Endothelial cell of umbilical vein (primary cell): ENCODE measurements around the gene VAV3. TPM values are rescaled to one million over a fixed set of nuclear protein-coding genes. Genes with fewer than 3 reads are reported as not detected.

ENCODE experiments used
- BruUV-seq: library from RNA; stranded (reverse); fragments of 400-500 nt; replicated peaks from 2 replicates; lab custom pipeline; 2021; lab: Mats Ljungman, UMichigan
- CTCF ChIA-PET: fragments of 300-600, 350-600 bp; sonication (Branson Sonifier 250); formaldehyde crosslinking; loops from one replicate; lab custom pipeline; 2021; ENCODE audit warnings: antibody characterized with exemption, inconsistent platforms; lab: Charles Lee
- POLR2A ChIA-PET: fragments of 300-600, 350-600 bp; sonication (Branson Sonifier 250); formaldehyde crosslinking; loops from one replicate; lab custom pipeline; 2021; ENCODE audit warnings: antibody characterized with exemption, inconsistent platforms; lab: Charles Lee
- DNase-seq: peaks from one replicate; pipeline ENCODE4 v3.0.0-alpha.2; 2011; ENCODE audit warnings: low read depth, low spot score
- FAIRE-seq: peaks from 2 replicates; lab custom pipeline; 2011; peaks lifted over from hg19 to GRCh38; lab: Jason Lieb, UNC
- H2AFZ ChIP-seq: 2 replicates; pipeline ENCODE4 v1.6.0; 2012; ENCODE audit warnings: low read depth, low read length, control low read depth, inconsistent platforms
- H3K27ac ChIP-seq: 2 replicates; pipeline ENCODE4 v1.5.1; 2011; ENCODE audit warnings: low read depth, mild to moderate bottlenecking, control low read depth, low read length, moderate library complexity; ENCODE audit not compliant: insufficient read depth
- H3K27me3 ChIP-seq, 2 experiments: 2 replicates each; pipeline versions ENCODE4 v1.6.0 to v1.6.1; 2011; ENCODE audit warnings: low read length in 2 of 2, mixed read lengths in 1 of 2; ENCODE audit not compliant: control insufficient read depth in 2 of 2, insufficient read depth in 2 of 2
- H3K36me3 ChIP-seq, 2 experiments: 2 replicates in 1 of 2; 3 replicates in 1 of 2; pipeline ENCODE4 v1.5.1; 2011; ENCODE audit warnings: low read length in 2 of 2, mild to moderate bottlenecking in 1 of 2, moderate library complexity in 1 of 2; ENCODE audit not compliant: control insufficient read depth in 2 of 2, insufficient read depth in 2 of 2; ENCODE audit errors: extremely low read depth in 1 of 2
- H3K4me1 ChIP-seq: 3 replicates; pipeline ENCODE4 v1.5.1; 2011; ENCODE audit warnings: mild to moderate bottlenecking, low read length; ENCODE audit not compliant: control insufficient read depth, insufficient read depth; ENCODE audit errors: extremely low read depth
- H3K4me2 ChIP-seq: 2 replicates; pipeline ENCODE4 v1.6.1; 2011; ENCODE audit warnings: low read length, control low read depth, mixed read lengths; ENCODE audit not compliant: insufficient read depth
- H3K4me3 ChIP-seq, 3 experiments: fragments of 200-600 bp in 1 of 3; sonication (generic), shearing (Covaris generic) in 1 of 3; replicated peaks in 1 of 3; 2 replicates each; pipeline ENCODE4 v1.5.1; 2011 to 2016; ENCODE audit warnings: control low read depth in 3 of 3, low read length in 3 of 3, mild to moderate bottlenecking in 2 of 3, inconsistent platforms in 1 of 3, low read depth in 1 of 3, moderate library complexity in 1 of 3; ENCODE audit not compliant: insufficient read depth in 1 of 3
- H3K79me2 ChIP-seq: 2 replicates; pipeline ENCODE4 v1.6.0; 2012; ENCODE audit warnings: low read length, inconsistent platforms; ENCODE audit not compliant: control insufficient read depth, insufficient read depth
- H3K9ac ChIP-seq: replicated peaks from 2 replicates; pipeline ENCODE3; 2011; ENCODE audit warnings: low read length, control low read depth; ENCODE audit not compliant: insufficient read depth; ENCODE audit errors: extremely low read depth
- H3K9me1 ChIP-seq: replicated peaks from 3 replicates; pipeline ENCODE4 v1.6.0; 2011; ENCODE audit warnings: mild to moderate bottlenecking, low read length; ENCODE audit not compliant: control insufficient read depth, insufficient read depth; ENCODE audit errors: extremely low read depth
- H3K9me3 ChIP-seq: replicated peaks from 2 replicates; pipeline ENCODE4 v1.5.1; 2012; ENCODE audit warnings: low read length, inconsistent platforms; ENCODE audit not compliant: control insufficient read depth, insufficient read depth
- H4K20me1 ChIP-seq: replicated peaks from 2 replicates; pipeline ENCODE3; 2011; ENCODE audit warnings: mild to moderate bottlenecking, low read length; ENCODE audit not compliant: control insufficient read depth, insufficient read depth; ENCODE audit errors: extremely low read depth
- EZH2 ChIP-seq: IDR thresholded peaks from 2 replicates; pipeline ENCODE4 v1.6.1; 2012; ENCODE audit warnings: borderline replicate concordance, low read depth, mild to moderate bottlenecking, moderate library complexity, low read length, inconsistent platforms; ENCODE audit not compliant: severe bottlenecking
- FOS ChIP-seq: IDR thresholded peaks from 2 replicates; pipeline ENCODE4 v1.6.1; 2011; ENCODE audit warnings: mild to moderate bottlenecking, low read length, moderate library complexity, borderline replicate concordance; ENCODE audit not compliant: insufficient read depth
- GATA2 ChIP-seq: IDR thresholded peaks from 2 replicates; pipeline ENCODE4 v1.7.0; 2011; ENCODE audit warnings: low read depth, mild to moderate bottlenecking, moderate library complexity, mixed read lengths, low read length; ENCODE audit not compliant: insufficient read length, insufficient read depth
- JUN ChIP-seq: IDR thresholded peaks from 2 replicates; pipeline ENCODE4 v1.6.1; 2011; ENCODE audit warnings: borderline replicate concordance, low read depth; ENCODE audit not compliant: insufficient read length, insufficient read depth
- MYC ChIP-seq: IDR thresholded peaks from one replicate; pipeline ENCODE4 v1.6.1; 2011; ENCODE audit warnings: mild to moderate bottlenecking, low read depth, low read length
- POLR2A ChIP-seq: IDR thresholded peaks from 2 replicates; pipeline ENCODE4 v1.6.1; 2012; ENCODE audit warnings: low read depth, mild to moderate bottlenecking, control low read depth, low read length
- POLR2AphosphoS5 ChIP-seq: IDR thresholded peaks from 2 replicates; pipeline ENCODE4 v1.6.1; 2012; ENCODE audit warnings: low read depth, mild to moderate bottlenecking, control low read depth, low read length, moderate library complexity; ENCODE audit not compliant: insufficient read depth
- dilution Hi-C: fragments of 300-500 bp; cut with MboI; formaldehyde crosslinking; loops from one replicate; pipeline ENCODE4 v1.15.0; 2019; ENCODE audit warnings: low sequenced_read_pairs; ENCODE audit not compliant: extremely low pct_ligation_motif_present
- intact Hi-C: fragments of 100-400 bp; cut with micrococcal nuclease; formaldehyde crosslinking; loops from one replicate; pipeline ENCODE4 v1.10.0; 2022
- polyA plus RNA-seq, 4 experiments: library from polyadenylated mRNA; depleted of rRNA in 3 of 4; stranded (reverse) in 3 of 4; unstranded in 1 of 4; fragments of >200 nt; gene quantifications; 2 replicates each; pipeline versions ENCODE4 v1.2.1 to v1.2.3, GENCODE V29; 2011 to 2012; ENCODE audit warnings: missing spikeins in 1 of 4
- total RNA-seq: library from RNA; stranded (reverse); gene quantifications from 2 replicates; pipeline ENCODE4 v1.2.3, GENCODE V29; 2021
- TF ChIP-seq, protein P1 (sequence below), 2 donors: IDR thresholded peaks; 1 replicate in 1 of 2; 2 replicates in 1 of 2; pipeline ENCODE4 v1.5.1; 2011; ENCODE audit warnings: low read length in 2 of 2, mild to moderate bottlenecking in 2 of 2, moderate library complexity in 2 of 2, control low read depth in 1 of 2, inconsistent platforms in 1 of 2, low read depth in 1 of 2; ENCODE audit not compliant: insufficient read depth in 1 of 2; ENCODE audit errors: extremely low read depth in 1 of 2
- TF ChIP-seq, protein P2 (sequence below): IDR thresholded peaks from 2 replicates; pipeline ENCODE4 v1.6.1; 2011; ENCODE audit not compliant: insufficient read depth, insufficient read length

Gene VAV3
- total and polyA plus RNA-seq, 2 donors (not counting 3 experiments of a cell fraction or from before 2014, with no cell fraction given), result 0.18 to 1.5 TPM

GRCh38 chr1:107930292-107930691 lies 34.7 kb downstream of the VAV3 start:
- H2AFZ ChIP-seq, result no peak overlapping the region
- no peaks in the 10 kb centered on the region for H4K20me1 ChIP-seq
- dilution Hi-C loops, result no loop called here
- no peaks in the 10 kb centered on the region for H3K4me1 ChIP-seq
- POLR2A ChIA-PET, result no interaction called here
- H3K36me3 ChIP-seq, result no peaks in the 10 kb centered on the region
- no peaks in the 10 kb centered on the region for H3K9me3 ChIP-seq
- no peaks in the 10 kb centered on the region for H3K27me3 ChIP-seq
- no peaks in the 10 kb centered on the region for H3K79me2 ChIP-seq
- no peak overlapping the region for H3K4me2 ChIP-seq
- H3K4me3 ChIP-seq, result no peak overlapping the region
- no peaks in the 10 kb centered on the region for H3K9me1 ChIP-seq
- CTCF ChIA-PET, result no interaction called here
- H3K27ac ChIP-seq, result no peak overlapping the region
- TF ChIP-seq POLR2A (no peak), JUN (no peak), GATA2 (no peak), EZH2 (no peak), POLR2AphosphoS5 (no peak), MYC (no peak), FOS (no peak)
- TF ChIP-seq, protein P1, sequence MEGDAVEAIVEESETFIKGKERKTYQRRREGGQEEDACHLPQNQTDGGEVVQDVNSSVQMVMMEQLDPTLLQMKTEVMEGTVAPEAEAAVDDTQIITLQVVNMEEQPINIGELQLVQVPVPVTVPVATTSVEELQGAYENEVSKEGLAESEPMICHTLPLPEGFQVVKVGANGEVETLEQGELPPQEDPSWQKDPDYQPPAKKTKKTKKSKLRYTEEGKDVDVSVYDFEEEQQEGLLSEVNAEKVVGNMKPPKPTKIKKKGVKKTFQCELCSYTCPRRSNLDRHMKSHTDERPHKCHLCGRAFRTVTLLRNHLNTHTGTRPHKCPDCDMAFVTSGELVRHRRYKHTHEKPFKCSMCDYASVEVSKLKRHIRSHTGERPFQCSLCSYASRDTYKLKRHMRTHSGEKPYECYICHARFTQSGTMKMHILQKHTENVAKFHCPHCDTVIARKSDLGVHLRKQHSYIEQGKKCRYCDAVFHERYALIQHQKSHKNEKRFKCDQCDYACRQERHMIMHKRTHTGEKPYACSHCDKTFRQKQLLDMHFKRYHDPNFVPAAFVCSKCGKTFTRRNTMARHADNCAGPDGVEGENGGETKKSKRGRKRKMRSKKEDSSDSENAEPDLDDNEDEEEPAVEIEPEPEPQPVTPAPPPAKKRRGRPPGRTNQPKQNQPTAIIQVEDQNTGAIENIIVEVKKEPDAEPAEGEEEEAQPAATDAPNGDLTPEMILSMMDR (IDR thresholded peaks at IDR 0.05; ENCODE audit: extremely low read depth in 1 of 2, insufficient read depth in 1 of 2, low read depth in 1 of 2, low read length in 2 of 2), result no peak
- TF ChIP-seq, protein P2, sequence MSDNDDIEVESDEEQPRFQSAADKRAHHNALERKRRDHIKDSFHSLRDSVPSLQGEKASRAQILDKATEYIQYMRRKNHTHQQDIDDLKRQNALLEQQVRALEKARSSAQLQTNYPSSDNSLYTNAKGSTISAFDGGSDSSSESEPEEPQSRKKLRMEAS, result no peak
- no peak for DNase-seq
- intact Hi-C loops, result no loop called here
- H3K9ac ChIP-seq, result no peak overlapping the region
- FAIRE-seq, result no peak
- BruUV-seq, result no TSS peak
